Thoracic aorta (tissue), 2 donors: ENCODE measurements around the gene NPB. TPM values are rescaled to one million over a fixed set of nuclear protein-coding genes. Genes with fewer than 3 reads are reported as not detected.
A peak's percentile ranks its signal among the peaks of the same experiment; 100 is the strongest.

Experiments used
- ATAC-seq: fragments of 150-250 bp; one replicate; pipeline ENCODE4 v1.8.0; 2017; ENCODE audit warnings: low read depth; ENCODE audit not compliant: insufficient number of reproducible peaks, low FRiP score
- DNase-seq: peaks from one replicate; pipeline ENCODE4 v3.0.0-alpha.2; 2020; ENCODE audit warnings: low spot score
- H3K27ac ChIP-seq, 2 donors: fragments of 200-600 bp; sonication (generic); 1 replicate in 1 of 2; 2 replicates in 1 of 2; pipeline ENCODE4 v1.5.1; 2016; ENCODE audit warnings: mild to moderate bottlenecking in 2 of 2, moderate library complexity in 2 of 2
- H3K27me3 ChIP-seq: fragments of 200-600 bp; sonication (generic); replicated peaks from 2 replicates; pipeline ENCODE4 v1.6.0; 2016; ENCODE audit warnings: mild to moderate bottlenecking; ENCODE audit not compliant: insufficient read depth
- H3K36me3 ChIP-seq: fragments of 200-600 bp; sonication (generic); one replicate; pipeline ENCODE4 v1.5.1; 2016
- H3K4me1 ChIP-seq, 2 donors: fragments of 200-600 bp; sonication (generic); 1 replicate in 1 of 2; 2 replicates in 1 of 2; pipeline versions ENCODE4 v1.5.1 to v1.6.0; 2016; ENCODE audit warnings: low read depth in 2 of 2, mild to moderate bottlenecking in 1 of 2; ENCODE audit not compliant: control insufficient read depth in 1 of 2
- H3K4me3 ChIP-seq: fragments of 200-600 bp; sonication (generic); 2 replicates; pipeline ENCODE4 v1.5.1; 2016; ENCODE audit warnings: mild to moderate bottlenecking
- H3K9me3 ChIP-seq: fragments of 200-600 bp; sonication (generic); 2 replicates; pipeline ENCODE4 v1.5.1; 2016
- CTCF ChIP-seq: fragments of 200-600 bp; sonication (generic); IDR thresholded peaks from one replicate; pipeline ENCODE4 v1.5.1; 2019; ENCODE audit warnings: antibody characterized with exemption
- total RNA-seq, 2 donors: library from RNA; depleted of rRNA; stranded (reverse); fragments of >200 nt; gene quantifications; one replicate each; pipeline versions ENCODE4 v1.1.0 to v1.2.3, GENCODE V29; 2016

Gene NPB
- total RNA-seq, 2 donors from 2014 or later = 0.35 to 2.6 TPM

DNA sequence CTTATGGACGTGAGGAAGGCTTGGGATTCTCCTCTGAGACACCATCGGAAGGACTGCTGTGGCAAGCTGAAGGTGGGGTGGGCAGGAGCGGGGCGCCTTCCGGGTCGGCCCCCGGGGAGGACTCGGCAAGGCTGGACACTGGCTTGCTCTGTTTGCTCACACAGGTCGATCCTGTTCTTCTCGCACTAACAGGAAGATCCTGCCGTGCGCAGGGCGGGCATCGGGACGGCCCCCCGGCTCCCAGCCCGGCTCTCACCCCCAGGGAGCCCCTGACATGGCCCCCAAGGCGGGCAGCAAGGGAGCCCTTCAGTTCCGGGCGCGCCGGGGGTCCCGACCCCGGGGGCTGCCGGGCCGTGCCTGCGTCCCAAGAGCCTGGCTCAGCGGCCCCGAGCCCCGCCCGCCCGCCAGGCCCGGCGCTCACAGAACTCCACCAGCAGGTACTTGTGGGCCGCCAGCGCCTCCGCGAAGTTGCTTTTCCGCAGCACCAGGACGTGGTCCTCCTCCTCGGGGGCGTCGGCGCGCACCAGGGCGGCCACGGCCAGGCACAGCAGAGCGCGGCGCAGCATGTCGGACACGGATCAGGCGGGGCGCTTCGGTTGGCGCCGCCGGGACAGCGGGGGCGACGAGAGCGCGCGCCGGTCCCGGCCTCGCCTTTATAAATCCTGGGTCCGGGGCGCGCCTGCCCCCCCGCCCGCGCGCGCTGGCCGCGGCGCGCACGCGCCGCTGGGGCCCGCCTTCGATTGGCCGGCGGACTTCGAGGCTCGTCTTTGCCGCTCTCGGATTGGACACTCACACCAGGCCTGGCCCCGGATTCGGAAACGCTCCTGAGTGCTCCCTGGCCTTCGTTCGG, 41.9 kb upstream of the NPB start, which contains the start of gene P4HB:
Gene P4HB (minus strand): TSS at position 630 of the 850 bp plus-strand sequence. CDS start 64 bp downstream, at position 566.
- Histone ChIP-seq H3K36me3 (peaks cover 2% of the 10 kb centered on the region), H3K4me1 (peaks cover 19 to 39% of the 10 kb centered on the region in 2 donors), H3K9me3 (no peaks in the 10 kb centered on the region), H3K27ac (peak within 1 kb of the TSS; percentile 92 to 94), H3K4me3 (peak within 1 kb of the TSS; percentile 86), H3K27me3 (no peaks in the 10 kb centered on the region)
- no peak for TF ChIP-seq CTCF
- ATAC-seq (no peak), DNase-seq (no peak)

- ATAC-seq (peak; percentile 98), DNase-seq (peak; percentile 94)
- TF ChIP-seq CTCF = no peak
- no peaks in the 10 kb centered on the region for H3K9me3 ChIP-seq
- peaks cover 19 to 34% of the 10 kb centered on the region in 2 donors for H3K4me1 ChIP-seq
- no peaks in the 10 kb centered on the region for H3K27me3 ChIP-seq
- H3K36me3 ChIP-seq = no peaks in the 10 kb centered on the region
- peak overlapping the region; percentile 86 for H3K4me3 ChIP-seq
- peak overlapping the region; percentile 92 to 94 for H3K27ac ChIP-seq
Observed at GRCh38 chr17:81860756-81861568, 41.1 kb upstream of the NPB start.

GRCh38 chr17:81863123-81863675, 38.8 kb upstream of the NPB start:
- Histone ChIP-seq H3K36me3 (peaks cover 5% of the 10 kb centered on the region), H3K4me1 (peaks cover 19 to 36% of the 10 kb centered on the region in 2 donors), H3K27me3 (no peaks in the 10 kb centered on the region), H3K4me3 (no peak overlapping the region), H3K9me3 (no peaks in the 10 kb centered on the region), H3K27ac (no peak overlapping the region)
- TF ChIP-seq CTCF = no peak
- ATAC-seq (no peak), DNase-seq (no peak)

- Histone ChIP-seq H3K36me3 (peaks cover 9% of the 10 kb centered on the region), H3K9me3 (no peaks in the 10 kb centered on the region)
- no peak for ATAC-seq
Observed at GRCh38 chr17:81863833-81864768, 37.9 kb upstream of the NPB start.

More at GRCh38 chr17:81863833-81864768, 37.9 kb upstream of the NPB start:
- H3K4me1 ChIP-seq = peaks cover 15 to 36% of the 10 kb centered on the region in 2 donors
- H3K27me3 ChIP-seq = no peaks in the 10 kb centered on the region
- no peak overlapping the region for H3K4me3 ChIP-seq
- no peak for DNase-seq
- no peak overlapping the region for H3K27ac ChIP-seq
- TF ChIP-seq CTCF = no peak
